ENCODE measurements around the gene DGCR8.

DGCR8 gene

GRCh38 chr22:20123366-20124082 lies 43.5 kb downstream of the DGCR8 start:
- Histone ChIP-seq H3K36me3 (ENCODE audit: low read length) (peaks cover 4% of the 10 kb centered on the region; the same call in 1 of the 2 replicates), H3K9me3 (ENCODE audit: insufficient read depth, low read length) (no peaks in the 10 kb centered on the region), H3K9ac (ENCODE audit: low read length) (no peak overlapping the region), H3F3A (ENCODE audit: insufficient read depth) (no peaks in the 10 kb centered on the region), H3K79me2 (ENCODE audit: insufficient read depth, low read length) (peaks cover 36% of the 10 kb centered on the region), H3K27me3 (ENCODE audit: low read length) (no peaks in the 10 kb centered on the region), H3K9me2 (replicated peaks; ENCODE audit: insufficient read depth, low read length) (no peaks in the 10 kb centered on the region), H3K4me2 (ENCODE audit: low read depth, low read length, poor library complexity, severe bottlenecking) (no peak overlapping the region), H3K4me3 (ENCODE audit: insufficient read depth, low read length, poor library complexity, severe bottlenecking) (no peak overlapping the region), H2AFZ (ENCODE audit: low read depth, low read length, severe bottlenecking) (no peak overlapping the region), H4K20me1 (ENCODE audit: low read depth, low read length) (no peaks in the 10 kb centered on the region), H3K27ac (ENCODE audit: low read depth, low read length) (no peak overlapping the region)
- TF ChIP-seq EZH2phosphoT487 (conservative IDR thresholded peaks at IDR 0.05; ENCODE audit: low read length), result no peak
- TF ChIP-seq CTCF (IDR thresholded peaks at IDR 0.05; ENCODE audit: insufficient read depth, low read length, poor library complexity, severe bottlenecking), result no peak

- Histone ChIP-seq H3K4me2 (ENCODE audit: low read depth, low read length, poor library complexity, severe bottlenecking) (no peak overlapping the region), H3K79me2 (ENCODE audit: insufficient read depth, low read length) (peaks cover 29% of the 10 kb centered on the region), H3K9me3 (ENCODE audit: insufficient read depth, low read length) (no peaks in the 10 kb centered on the region), H2AFZ (ENCODE audit: low read depth, low read length, severe bottlenecking) (no peak overlapping the region), H3K27ac (ENCODE audit: low read depth, low read length) (no peak overlapping the region), H3F3A (ENCODE audit: insufficient read depth) (no peaks in the 10 kb centered on the region), H3K9me2 (replicated peaks; ENCODE audit: insufficient read depth, low read length) (no peaks in the 10 kb centered on the region), H4K20me1 (ENCODE audit: low read depth, low read length) (no peaks in the 10 kb centered on the region), H3K4me3 (ENCODE audit: insufficient read depth, low read length, poor library complexity, severe bottlenecking) (no peak overlapping the region), H3K9ac (ENCODE audit: low read length) (no peak overlapping the region), H3K36me3 (ENCODE audit: low read length) (peaks cover 4% of the 10 kb centered on the region; the same call in 1 of the 2 replicates), H3K27me3 (ENCODE audit: low read length) (no peaks in the 10 kb centered on the region)
- TF ChIP-seq CTCF (IDR thresholded peaks at IDR 0.05; ENCODE audit: insufficient read depth, low read length, poor library complexity, severe bottlenecking), result no peak
- TF ChIP-seq EZH2phosphoT487 (conservative IDR thresholded peaks at IDR 0.05; ENCODE audit: low read length), result no peak
Measured at GRCh38 chr22:20124083-20124787, 44.2 kb downstream of the DGCR8 start.

- no peaks in the 10 kb centered on the region for H3K9me2 ChIP-seq (replicated peaks; ENCODE audit: insufficient read depth, low read length)
- H3K36me3 ChIP-seq (ENCODE audit: low read length), result no peaks in the 10 kb centered on the region
- no peak overlapping the region for H3K4me2 ChIP-seq (ENCODE audit: low read depth, low read length, poor library complexity, severe bottlenecking)
- H4K20me1 ChIP-seq (ENCODE audit: low read depth, low read length), result no peaks in the 10 kb centered on the region
- no peak overlapping the region for H3K4me3 ChIP-seq (ENCODE audit: insufficient read depth, low read length, poor library complexity, severe bottlenecking)
- H2AFZ ChIP-seq (ENCODE audit: low read depth, low read length, severe bottlenecking), result no peak overlapping the region
- H3K9me3 ChIP-seq (ENCODE audit: insufficient read depth, low read length), result no peaks in the 10 kb centered on the region
- H3K79me2 ChIP-seq (ENCODE audit: insufficient read depth, low read length), result peaks cover 17% of the 10 kb centered on the region
- H3K27ac ChIP-seq (ENCODE audit: low read depth, low read length), result no peak overlapping the region
- H3K9ac ChIP-seq (ENCODE audit: low read length), result no peak overlapping the region
- no peaks in the 10 kb centered on the region for H3K27me3 ChIP-seq (ENCODE audit: low read length)
- no peak for TF ChIP-seq CTCF (IDR thresholded peaks at IDR 0.05; ENCODE audit: insufficient read depth, low read length, poor library complexity, severe bottlenecking)
- no peak for TF ChIP-seq EZH2phosphoT487 (conservative IDR thresholded peaks at IDR 0.05; ENCODE audit: low read length)
- no peaks in the 10 kb centered on the region for H3F3A ChIP-seq (ENCODE audit: insufficient read depth)
Measured at GRCh38 chr22:20125201-20126174, 45.4 kb downstream of the DGCR8 start.

All from SU-DHL-6 (cell line).